SK-N-SH (cell line): ENCODE measurements around the gene RNU6-9. TPM values are rescaled to one million over a fixed set of nuclear protein-coding genes. Genes with fewer than 3 reads are reported as not detected.
"Not testable (repeated sequence)": the region's sequence is repeated elsewhere in the genome, so short reads cannot be mapped to it uniquely, and the experiment has no call there.

Source experiments
- CTCF ChIA-PET: fragments of 300-600, 350-600 bp; formaldehyde crosslinking; extraction: SDS; loops from one replicate; lab custom pipeline; 2021; lab: Yijun Ruan, JAX
- POLR2A ChIA-PET: fragments of 350-600 bp; sonication (Branson Sonifier 250); formaldehyde crosslinking; extraction: SDS; loops from one replicate; lab custom pipeline; 2020; ENCODE audit warnings: antibody characterized with exemption, inconsistent platforms; lab: Yijun Ruan, JAX
- DNase-seq: peaks from one replicate; pipeline ENCODE4 v3.0.0; 2012
- H2AFZ ChIP-seq: fragments of 200-600 bp; sonication (generic); 2 replicates; pipeline ENCODE4 v1.8.1; 2016; ENCODE audit warnings: antibody characterized with exemption, mild to moderate bottlenecking, low read depth
- H3F3A ChIP-seq: fragments of 200-600 bp; sonication (generic); replicated peaks from 2 replicates; pipeline ENCODE3; 2016; ENCODE audit warnings: antibody characterized with exemption, mild to moderate bottlenecking; ENCODE audit not compliant: insufficient read depth
- H3K27ac ChIP-seq, 2 experiments: fragments of 200-500 bp in 1 of 2; fragments of 200-600 bp in 1 of 2; sonication (Bioruptor generic) in 1 of 2; sonication (generic), shearing (Covaris generic) in 1 of 2; 2 replicates each; pipeline versions ENCODE4 v1.5.1 to v1.6.1; 2014 to 2016; ENCODE audit warnings: low read depth in 2 of 2, inconsistent platforms in 1 of 2, low read length in 1 of 2, mild to moderate bottlenecking in 1 of 2, mixed read lengths in 1 of 2
- H3K27me3 ChIP-seq: fragments of 200-600 bp; sonication (generic), shearing (Covaris generic); 2 replicates; pipeline ENCODE4 v1.6.1; 2016; ENCODE audit warnings: mixed run types; ENCODE audit not compliant: insufficient read depth
- H3K36me3 ChIP-seq, 2 experiments: fragments of 200-500 bp in 1 of 2; fragments of 200-600 bp in 1 of 2; sonication (Bioruptor generic) in 1 of 2; sonication (generic) in 1 of 2; replicated peaks in 1 of 2; 2 replicates each; pipeline versions ENCODE3 to v1.5.1; 2014 to 2016; ENCODE audit warnings: low read length in 1 of 2, mild to moderate bottlenecking in 1 of 2; ENCODE audit not compliant: insufficient read depth in 2 of 2, control insufficient read depth in 1 of 2
- H3K4me1 ChIP-seq, 2 experiments: fragments of 200-500 bp in 1 of 2; fragments of 200-600 bp in 1 of 2; sonication (Bioruptor generic) in 1 of 2; sonication (generic), shearing (Covaris generic) in 1 of 2; 2 replicates each; pipeline versions ENCODE4 v1.5.1 to v1.6.1; 2014 to 2016; ENCODE audit warnings: low read depth in 1 of 2, low read length in 1 of 2, mixed run types in 1 of 2; ENCODE audit not compliant: insufficient read depth in 2 of 2, control insufficient read depth in 1 of 2
- H3K4me2 ChIP-seq: fragments of 200-600 bp; sonication (generic), shearing (Covaris generic); 2 replicates; pipeline ENCODE4 v1.6.1; 2017; ENCODE audit warnings: mixed run types
- H3K4me3 ChIP-seq, 2 experiments: fragments of 200-500 bp in 1 of 2; fragments of 200-600 bp in 1 of 2; sonication (Bioruptor generic) in 1 of 2; sonication (generic), shearing (Covaris generic) in 1 of 2; 2 replicates each; pipeline versions ENCODE4 v1.5.1 to v1.8.1; 2014 to 2016; ENCODE audit warnings: low read depth in 2 of 2, inconsistent platforms in 1 of 2, low read length in 1 of 2, mild to moderate bottlenecking in 1 of 2, mixed read lengths in 1 of 2, moderate library complexity in 1 of 2
- H3K79me2 ChIP-seq: fragments of 200-600 bp; sonication (generic); 2 replicates; pipeline ENCODE4 v1.8.1; 2017; ENCODE audit warnings: mild to moderate bottlenecking; ENCODE audit not compliant: insufficient read depth
- H3K9ac ChIP-seq: fragments of 200-600 bp; sonication (generic); 2 replicates; pipeline ENCODE4 v1.6.1; 2017; ENCODE audit warnings: mixed run types
- H3K9me2 ChIP-seq: fragments of 200-600 bp; sonication (generic); 2 replicates; pipeline ENCODE4 v1.6.1; 2017; ENCODE audit warnings: mixed run types
- H3K9me3 ChIP-seq: fragments of 200-600 bp; sonication (generic); 2 replicates; pipeline ENCODE4 v1.6.1; 2017; ENCODE audit warnings: mixed run types, mild to moderate bottlenecking, moderate library complexity
- H4K20me1 ChIP-seq: fragments of 200-600 bp; sonication (generic); 2 replicates; pipeline ENCODE4 v1.6.1; 2017; ENCODE audit warnings: mild to moderate bottlenecking, mixed run types; ENCODE audit not compliant: insufficient read depth
- CHD2 ChIP-seq: fragments of 150-350 bp; IDR thresholded peaks from 2 replicates; pipeline ENCODE4 v1.6.1; 2018; ENCODE audit warnings: low read length; ENCODE audit not compliant: partially characterized antibody
- EP300 ChIP-seq, 2 experiments: IDR thresholded peaks; 2 replicates each; pipeline versions ENCODE4 v1.4.0 to v1.6.1; 2012; ENCODE audit warnings: borderline replicate concordance in 1 of 2, low read depth in 1 of 2, low read length in 1 of 2
- EZH2phosphoT487 ChIP-seq: fragments of 200-600 bp; sonication (generic); IDR thresholded peaks from 2 replicates; pipeline ENCODE4 v1.6.1; 2017; ENCODE audit warnings: low read depth, mixed run types, mild to moderate bottlenecking, antibody characterized with exemption, moderate library complexity, borderline replicate concordance
- GABPA ChIP-seq: IDR thresholded peaks from 2 replicates; pipeline ENCODE4 v1.4.0; 2012; ENCODE audit warnings: low read depth, mild to moderate bottlenecking
- GATA2 ChIP-seq: sonication (generic); formaldehyde crosslinking; IDR thresholded peaks from 2 replicates; pipeline ENCODE4 v1.5.0; 2020; ENCODE audit warnings: mild to moderate bottlenecking, missing genetic modification reagents
- NFIC ChIP-seq: IDR thresholded peaks from 2 replicates; pipeline ENCODE4 v1.4.0; 2012; ENCODE audit warnings: borderline replicate concordance
- NRF1 ChIP-seq: IDR thresholded peaks from 2 replicates; pipeline ENCODE4 v1.6.1; 2012; ENCODE audit warnings: low read depth, mild to moderate bottlenecking, low read length
- RXRA ChIP-seq: IDR thresholded peaks from 2 replicates; pipeline ENCODE4 v1.4.0; 2012; ENCODE audit warnings: low read depth, mild to moderate bottlenecking, borderline replicate concordance
- SIN3A ChIP-seq: IDR thresholded peaks from 2 replicates; pipeline ENCODE4 v1.6.1; 2012; ENCODE audit warnings: low read depth, mild to moderate bottlenecking, low read length, moderate library complexity, borderline replicate concordance
- SMC3 ChIP-seq: IDR thresholded peaks from 2 replicates; pipeline ENCODE4 v1.6.1; 2012; ENCODE audit warnings: low read depth, low read length, improper control_type of control experiment
- TCF12 ChIP-seq: IDR thresholded peaks from 2 replicates; pipeline ENCODE4 v1.4.0; 2012
- WGBS: methylation state at CpG from one replicate; pipeline ENCODE4 v1.1.6; 2017; ENCODE audit warnings: low lambda C conversion rate; 5-methylcytosine and 5-hydroxymethylcytosine counted together
- polyA plus RNA-seq, 3 experiments: library from polyadenylated mRNA; depleted of rRNA; stranded (reverse); fragments of >200 nt; gene quantifications; 2 replicates each; pipeline ENCODE4 v1.2.3, GENCODE V29; 2012
- TF ChIP-seq, protein P1 (sequence below): IDR thresholded peaks from 2 replicates; pipeline ENCODE4 v1.6.1; 2012; ENCODE audit warnings: mild to moderate bottlenecking, low read depth, low read length, moderate library complexity
- TF ChIP-seq, protein P2 (sequence below): IDR thresholded peaks from 2 replicates; pipeline ENCODE4 v1.4.0; 2012; ENCODE audit warnings: low read depth, borderline replicate concordance

RNU6-9 gene
- polyA plus RNA-seq, 1 of the 3 experiments (the other 2 are of a cell fraction) = not detected

DNA sequence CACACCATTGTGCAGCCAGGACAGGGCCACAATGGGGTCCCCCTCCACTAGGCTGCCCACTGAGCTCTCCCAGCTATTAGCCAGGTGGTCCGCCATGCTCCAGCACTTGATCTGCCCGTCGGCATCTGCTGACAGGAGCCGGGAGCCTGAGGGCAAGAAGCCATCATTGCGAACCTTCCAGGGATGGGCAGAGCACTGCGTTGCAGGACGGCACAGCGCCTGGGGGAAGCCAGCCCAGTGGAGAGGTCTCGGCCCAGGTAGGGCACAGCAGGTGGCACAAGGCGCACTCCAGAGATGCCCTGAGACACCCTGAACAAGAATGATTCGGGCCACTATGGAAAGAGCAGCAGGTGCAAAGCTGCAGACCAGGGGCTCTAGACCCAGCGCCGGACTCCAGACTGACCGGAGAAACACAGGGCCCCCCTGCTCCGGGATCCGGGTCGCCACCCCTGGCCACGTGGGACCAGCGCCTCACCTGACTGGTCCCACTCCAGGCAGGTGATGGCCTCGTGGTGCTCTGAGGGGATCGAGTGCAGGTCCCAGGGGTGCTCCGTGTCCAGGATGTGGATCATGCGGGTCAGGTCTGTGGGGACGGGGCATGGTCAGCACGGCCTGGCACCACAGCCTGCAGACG, 3.5 kb upstream of the RNU6-9 start:
- H3K4me2 ChIP-seq = no peak overlapping the region
- H2AFZ ChIP-seq = no peak overlapping the region
- no peak overlapping the region for H3K27ac ChIP-seq
- H3K36me3 ChIP-seq = peaks cover 4 to 36% of the 10 kb centered on the region in 2 experiments
- ChIA-PET POLR2A (no interaction called here), CTCF (no interaction called here)
- 92% methylated on average over 13 of the region's 26 CpGs for WGBS
- no peak overlapping the region for H3K4me3 ChIP-seq
- H3K9me2 ChIP-seq = no peaks in the 10 kb centered on the region
- H3K9me3 ChIP-seq = no peaks in the 10 kb centered on the region
- peaks cover 18% of the 10 kb centered on the region for H3F3A ChIP-seq
- peaks cover 0 to 20% of the 10 kb centered on the region in 2 experiments; a peak in 1 of 4 replicates for H3K4me1 ChIP-seq
- TF ChIP-seq NRF1 (no peak), SMC3 (no peak), CHD2 (no peak), TCF12 (no peak), SIN3A (no peak), RXRA (no peak), GABPA (no peak), EP300 (IDR thresholded peaks at IDR 0.05; ENCODE audit: borderline replicate concordance in 1 of 2, low read depth in 1 of 2, low read length in 1 of 2) (no peak)
- TF ChIP-seq, protein P1, sequence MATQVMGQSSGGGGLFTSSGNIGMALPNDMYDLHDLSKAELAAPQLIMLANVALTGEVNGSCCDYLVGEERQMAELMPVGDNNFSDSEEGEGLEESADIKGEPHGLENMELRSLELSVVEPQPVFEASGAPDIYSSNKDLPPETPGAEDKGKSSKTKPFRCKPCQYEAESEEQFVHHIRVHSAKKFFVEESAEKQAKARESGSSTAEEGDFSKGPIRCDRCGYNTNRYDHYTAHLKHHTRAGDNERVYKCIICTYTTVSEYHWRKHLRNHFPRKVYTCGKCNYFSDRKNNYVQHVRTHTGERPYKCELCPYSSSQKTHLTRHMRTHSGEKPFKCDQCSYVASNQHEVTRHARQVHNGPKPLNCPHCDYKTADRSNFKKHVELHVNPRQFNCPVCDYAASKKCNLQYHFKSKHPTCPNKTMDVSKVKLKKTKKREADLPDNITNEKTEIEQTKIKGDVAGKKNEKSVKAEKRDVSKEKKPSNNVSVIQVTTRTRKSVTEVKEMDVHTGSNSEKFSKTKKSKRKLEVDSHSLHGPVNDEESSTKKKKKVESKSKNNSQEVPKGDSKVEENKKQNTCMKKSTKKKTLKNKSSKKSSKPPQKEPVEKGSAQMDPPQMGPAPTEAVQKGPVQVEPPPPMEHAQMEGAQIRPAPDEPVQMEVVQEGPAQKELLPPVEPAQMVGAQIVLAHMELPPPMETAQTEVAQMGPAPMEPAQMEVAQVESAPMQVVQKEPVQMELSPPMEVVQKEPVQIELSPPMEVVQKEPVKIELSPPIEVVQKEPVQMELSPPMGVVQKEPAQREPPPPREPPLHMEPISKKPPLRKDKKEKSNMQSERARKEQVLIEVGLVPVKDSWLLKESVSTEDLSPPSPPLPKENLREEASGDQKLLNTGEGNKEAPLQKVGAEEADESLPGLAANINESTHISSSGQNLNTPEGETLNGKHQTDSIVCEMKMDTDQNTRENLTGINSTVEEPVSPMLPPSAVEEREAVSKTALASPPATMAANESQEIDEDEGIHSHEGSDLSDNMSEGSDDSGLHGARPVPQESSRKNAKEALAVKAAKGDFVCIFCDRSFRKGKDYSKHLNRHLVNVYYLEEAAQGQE = no peak
- H3K9ac ChIP-seq = no peak overlapping the region
- peaks cover 14% of the 10 kb centered on the region for H3K79me2 ChIP-seq
- DNase-seq = no peak
- no peaks in the 10 kb centered on the region for H4K20me1 ChIP-seq
- no peaks in the 10 kb centered on the region for H3K27me3 ChIP-seq

DNA sequence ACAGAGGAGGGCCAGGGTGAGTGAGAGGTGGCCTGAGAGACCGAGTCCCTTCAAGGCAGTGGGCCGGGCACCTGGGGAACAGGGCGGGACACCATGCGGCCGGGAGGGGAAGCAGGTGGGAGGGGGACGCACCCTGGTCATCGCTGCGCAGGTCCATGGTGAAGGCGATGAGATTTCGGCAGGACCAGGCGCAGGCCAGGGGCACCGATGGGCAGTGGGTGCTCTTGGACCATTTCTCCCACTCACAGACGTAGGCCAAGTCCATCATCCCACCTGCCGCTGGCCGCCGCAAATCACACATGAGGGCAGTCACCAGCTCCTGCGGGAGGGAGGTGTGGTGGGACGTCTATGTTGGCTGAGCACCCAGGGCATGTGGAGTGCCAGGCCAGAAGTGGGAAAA, 2.5 kb upstream of the RNU6-9 start:
- H3K79me2 ChIP-seq = peaks cover 14% of the 10 kb centered on the region
- peaks cover 18% of the 10 kb centered on the region for H3F3A ChIP-seq
- POLR2A ChIA-PET = no interaction called here
- H3K4me2 ChIP-seq = no peak overlapping the region
- H3K36me3 ChIP-seq = peaks cover 4 to 26% of the 10 kb centered on the region in 2 experiments
- H3K4me1 ChIP-seq = peaks cover 0 to 15% of the 10 kb centered on the region in 2 experiments; a peak in 1 of 4 replicates
- TF ChIP-seq TCF12 = no peak
- TF ChIP-seq CHD2 = no peak
- TF ChIP-seq, protein P2, sequence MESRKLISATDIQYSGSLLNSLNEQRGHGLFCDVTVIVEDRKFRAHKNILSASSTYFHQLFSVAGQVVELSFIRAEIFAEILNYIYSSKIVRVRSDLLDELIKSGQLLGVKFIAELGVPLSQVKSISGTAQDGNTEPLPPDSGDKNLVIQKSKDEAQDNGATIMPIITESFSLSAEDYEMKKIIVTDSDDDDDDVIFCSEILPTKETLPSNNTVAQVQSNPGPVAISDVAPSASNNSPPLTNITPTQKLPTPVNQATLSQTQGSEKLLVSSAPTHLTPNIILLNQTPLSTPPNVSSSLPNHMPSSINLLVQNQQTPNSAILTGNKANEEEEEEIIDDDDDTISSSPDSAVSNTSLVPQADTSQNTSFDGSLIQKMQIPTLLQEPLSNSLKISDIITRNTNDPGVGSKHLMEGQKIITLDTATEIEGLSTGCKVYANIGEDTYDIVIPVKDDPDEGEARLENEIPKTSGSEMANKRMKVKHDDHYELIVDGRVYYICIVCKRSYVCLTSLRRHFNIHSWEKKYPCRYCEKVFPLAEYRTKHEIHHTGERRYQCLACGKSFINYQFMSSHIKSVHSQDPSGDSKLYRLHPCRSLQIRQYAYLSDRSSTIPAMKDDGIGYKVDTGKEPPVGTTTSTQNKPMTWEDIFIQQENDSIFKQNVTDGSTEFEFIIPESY = no peak
- TF ChIP-seq NFIC = no peak
- TF ChIP-seq EZH2phosphoT487 = no peak
- no peak for TF ChIP-seq GATA2 (CRISPR knock-in tag)
- DNase-seq = no peak
- no peak overlapping the region for H2AFZ ChIP-seq
- no peak overlapping the region for H3K9ac ChIP-seq
- no peak overlapping the region for H3K4me3 ChIP-seq
- no peak overlapping the region for H3K27ac ChIP-seq
- no peaks in the 10 kb centered on the region for H3K27me3 ChIP-seq
- CTCF ChIA-PET = no interaction called here
- no peaks in the 10 kb centered on the region for H3K9me2 ChIP-seq
- no peaks in the 10 kb centered on the region for H4K20me1 ChIP-seq
- no peaks in the 10 kb centered on the region for H3K9me3 ChIP-seq
- WGBS = 91% methylated on average over 17 of the region's 18 CpGs

GRCh38 chr19:891421-892200, 1.7 kb upstream of the RNU6-9 start:
- H3K4me1 ChIP-seq, H4K20me1 ChIP-seq, H2AFZ ChIP-seq, POLR2A ChIA-PET, H3K27me3 ChIP-seq, H3K9me3 ChIP-seq, DNase-seq, H3K9me2 ChIP-seq, H3K27ac ChIP-seq: not testable (repeated sequence)
- Histone ChIP-seq H3K9ac (peak overlapping the region; percentile 95; the same call in 1 of the 2 replicates), H3K36me3 (peaks cover 4 to 20% of the 10 kb centered on the region in 2 experiments), H3K4me2 (peak overlapping the region; percentile 88), H3K79me2 (peaks cover 14% of the 10 kb centered on the region), H3K4me3 (peak overlapping the region; percentile 81 to 87), H3F3A (peaks cover 18% of the 10 kb centered on the region)
- WGBS = 94% methylated on average over 47 of the region's 50 CpGs
- CTCF ChIA-PET = interaction anchor here (0.7 kb wide), 1 partner anchor 28 kb away, joined by 4 read pairs; no protein-coding TSS in a partner anchor
